ENCODE data around the gene EFL1.
"Not testable (repeated sequence)": the region's sequence is repeated elsewhere in the genome, so short reads cannot be mapped to it uniquely, and the experiment has no call there.

The EFL1 gene

GRCh38 chr15:82195818-82196217, 66.7 kb downstream of the EFL1 start:
- DNase-seq: not testable (repeated sequence)

- DNase-seq: not testable (repeated sequence)
Observed at GRCh38 chr15:82194488-82194887, 68.0 kb downstream of the EFL1 start.

GRCh38 chr15:82193435-82193834, 69.1 kb downstream of the EFL1 start:
- not testable (repeated sequence) for DNase-seq

GRCh38 chr15:82192394-82192793, 70.1 kb downstream of the EFL1 start:
- not testable (repeated sequence) for DNase-seq

GRCh38 chr15:82186719-82187406, 75.7 kb downstream of the EFL1 start:
- no peak for DNase-seq

- no peak for DNase-seq
Observed at GRCh38 chr15:82186161-82186560, 76.4 kb downstream of the EFL1 start.

- no peak for DNase-seq
Observed at GRCh38 chr15:82184776-82185175, 77.8 kb downstream of the EFL1 start.

- no peak for DNase-seq
Observed at GRCh38 chr15:82184355-82184754, 78.2 kb downstream of the EFL1 start.

- DNase-seq: no peak
Observed at GRCh38 chr15:82183121-82184031, 79.2 kb downstream of the EFL1 start.

- no peak for DNase-seq
Observed at GRCh38 chr15:82181371-82181770, 81.2 kb downstream of the EFL1 start.

GRCh38 chr15:82178061-82178460, 84.5 kb downstream of the EFL1 start:
- no peak for DNase-seq

GRCh38 chr15:82177291-82178010, 85.1 kb downstream of the EFL1 start:
- no peak for DNase-seq

- DNase-seq: no peak
Observed at GRCh38 chr15:82176542-82176941, 86.0 kb downstream of the EFL1 start.

- DNase-seq: no peak
Observed at GRCh38 chr15:82174471-82175235, 87.9 kb downstream of the EFL1 start.

- no peak for DNase-seq
Observed at GRCh38 chr15:82173108-82173507, 89.4 kb downstream of the EFL1 start.

- DNase-seq: no peak
Observed at GRCh38 chr15:82172506-82172905, 90.0 kb downstream of the EFL1 start.

GRCh38 chr15:82168757-82169156, 93.8 kb downstream of the EFL1 start:
- no peak for DNase-seq

GRCh38 chr15:82168296-82168695, 94.2 kb downstream of the EFL1 start:
- DNase-seq: no peak

- no peak for DNase-seq
Observed at GRCh38 chr15:82165948-82166376, 96.6 kb downstream of the EFL1 start.

GRCh38 chr15:82159922-82160321, 102.6 kb downstream of the EFL1 start:
- DNase-seq: no peak

- DNase-seq: no peak
Observed at GRCh38 chr15:82158811-82159210, 103.7 kb downstream of the EFL1 start.

GRCh38 chr15:82150645-82151044, 111.9 kb downstream of the EFL1 start:
- no peak for DNase-seq
